Subcutaneous adipose tissue (tissue), 4 donors: ENCODE measurements around the gene ABR. TPM values are rescaled to one million over a fixed set of nuclear protein-coding genes. Genes with fewer than 3 reads are reported as not detected.

ENCODE experiments used
- CTCF ChIP-seq: fragments of 450-650 bp; IDR thresholded peaks from one replicate; pipeline ENCODE4 v1.5.1; 2016; ENCODE audit warnings: low read depth, mild to moderate bottlenecking, control low read depth, antibody characterized with exemption, moderate library complexity
- total RNA-seq, 4 donors: library from RNA; depleted of rRNA; stranded (reverse); fragments of >200 nt; gene quantifications; one replicate each; pipeline ENCODE4 v1.1.0, GENCODE V29; 2016

ABR gene
- total RNA-seq, 4 donors from 2014 or later = 53.8 to 82.8 (median 70.8) TPM

GRCh38 chr17:1073241-1073962 is 106.4 kb downstream of the ABR start:
- TF ChIP-seq CTCF = no peak

GRCh38 chr17:1072551-1072961 is 107.2 kb downstream of the ABR start:
- no peak for TF ChIP-seq CTCF

GRCh38 chr17:1071103-1071825 is 108.5 kb downstream of the ABR start:
- no peak for TF ChIP-seq CTCF

- no peak for TF ChIP-seq CTCF
Observed at GRCh38 chr17:1070411-1070810, 109.4 kb downstream of the ABR start.

- no peak for TF ChIP-seq CTCF
Observed at GRCh38 chr17:1069847-1070246, 109.9 kb downstream of the ABR start.

GRCh38 chr17:1068356-1068755 is 111.4 kb downstream of the ABR start:
- no peak for TF ChIP-seq CTCF

- no peak for TF ChIP-seq CTCF
Observed at GRCh38 chr17:1067282-1067956, 112.4 kb downstream of the ABR start.
